Endothelial cell of umbilical vein (primary cell): Measurements from ENCODE around the gene RPGR. TPM values are rescaled to one million over a fixed set of nuclear protein-coding genes. Genes with fewer than 3 reads are reported as not detected.

Experiments used
- BruUV-seq: library from RNA; stranded (reverse); fragments of 400-500 nt; replicated peaks from 2 replicates; lab custom pipeline; 2021; lab: Mats Ljungman, UMichigan
- CTCF ChIA-PET: fragments of 300-600, 350-600 bp; sonication (Branson Sonifier 250); formaldehyde crosslinking; loops from one replicate; lab custom pipeline; 2021; ENCODE audit warnings: antibody characterized with exemption, inconsistent platforms; lab: Charles Lee
- POLR2A ChIA-PET: fragments of 300-600, 350-600 bp; sonication (Branson Sonifier 250); formaldehyde crosslinking; loops from one replicate; lab custom pipeline; 2021; ENCODE audit warnings: antibody characterized with exemption, inconsistent platforms; lab: Charles Lee
- DNase-seq: peaks from one replicate; pipeline ENCODE4 v3.0.0-alpha.2; 2011; ENCODE audit warnings: low read depth, low spot score
- FAIRE-seq: peaks from 2 replicates; lab custom pipeline; 2011; peaks lifted over from hg19 to GRCh38; lab: Jason Lieb, UNC
- H2AFZ ChIP-seq: 2 replicates; pipeline ENCODE4 v1.6.0; 2012; ENCODE audit warnings: low read depth, low read length, control low read depth, inconsistent platforms
- H3K27ac ChIP-seq: 2 replicates; pipeline ENCODE4 v1.5.1; 2011; ENCODE audit warnings: low read depth, mild to moderate bottlenecking, control low read depth, low read length, moderate library complexity; ENCODE audit not compliant: insufficient read depth
- H3K27me3 ChIP-seq, 2 experiments: 2 replicates each; pipeline versions ENCODE4 v1.6.0 to v1.6.1; 2011; ENCODE audit warnings: low read length in 2 of 2, mixed read lengths in 1 of 2; ENCODE audit not compliant: control insufficient read depth in 2 of 2, insufficient read depth in 2 of 2
- H3K36me3 ChIP-seq, 2 experiments: 2 replicates in 1 of 2; 3 replicates in 1 of 2; pipeline ENCODE4 v1.5.1; 2011; ENCODE audit warnings: low read length in 2 of 2, mild to moderate bottlenecking in 1 of 2, moderate library complexity in 1 of 2; ENCODE audit not compliant: control insufficient read depth in 2 of 2, insufficient read depth in 2 of 2; ENCODE audit errors: extremely low read depth in 1 of 2
- H3K4me1 ChIP-seq: 3 replicates; pipeline ENCODE4 v1.5.1; 2011; ENCODE audit warnings: mild to moderate bottlenecking, low read length; ENCODE audit not compliant: control insufficient read depth, insufficient read depth; ENCODE audit errors: extremely low read depth
- H3K4me2 ChIP-seq: 2 replicates; pipeline ENCODE4 v1.6.1; 2011; ENCODE audit warnings: low read length, control low read depth, mixed read lengths; ENCODE audit not compliant: insufficient read depth
- H3K4me3 ChIP-seq, 3 experiments: fragments of 200-600 bp in 1 of 3; sonication (generic), shearing (Covaris generic) in 1 of 3; replicated peaks in 1 of 3; 2 replicates each; pipeline ENCODE4 v1.5.1; 2011 to 2016; ENCODE audit warnings: control low read depth in 3 of 3, low read length in 3 of 3, mild to moderate bottlenecking in 2 of 3, inconsistent platforms in 1 of 3, low read depth in 1 of 3, moderate library complexity in 1 of 3; ENCODE audit not compliant: insufficient read depth in 1 of 3
- H3K79me2 ChIP-seq: 2 replicates; pipeline ENCODE4 v1.6.0; 2012; ENCODE audit warnings: low read length, inconsistent platforms; ENCODE audit not compliant: control insufficient read depth, insufficient read depth
- H3K9ac ChIP-seq: replicated peaks from 2 replicates; pipeline ENCODE3; 2011; ENCODE audit warnings: low read length, control low read depth; ENCODE audit not compliant: insufficient read depth; ENCODE audit errors: extremely low read depth
- H3K9me1 ChIP-seq: replicated peaks from 3 replicates; pipeline ENCODE4 v1.6.0; 2011; ENCODE audit warnings: mild to moderate bottlenecking, low read length; ENCODE audit not compliant: control insufficient read depth, insufficient read depth; ENCODE audit errors: extremely low read depth
- H3K9me3 ChIP-seq: replicated peaks from 2 replicates; pipeline ENCODE4 v1.5.1; 2012; ENCODE audit warnings: low read length, inconsistent platforms; ENCODE audit not compliant: control insufficient read depth, insufficient read depth
- H4K20me1 ChIP-seq: replicated peaks from 2 replicates; pipeline ENCODE3; 2011; ENCODE audit warnings: mild to moderate bottlenecking, low read length; ENCODE audit not compliant: control insufficient read depth, insufficient read depth; ENCODE audit errors: extremely low read depth
- CTCF ChIP-seq, 2 donors: IDR thresholded peaks; 1 replicate in 1 of 2; 2 replicates in 1 of 2; pipeline ENCODE4 v1.5.1; 2011; ENCODE audit warnings: low read length in 2 of 2, mild to moderate bottlenecking in 2 of 2, moderate library complexity in 2 of 2, control low read depth in 1 of 2, inconsistent platforms in 1 of 2, low read depth in 1 of 2; ENCODE audit not compliant: insufficient read depth in 1 of 2; ENCODE audit errors: extremely low read depth in 1 of 2
- EZH2 ChIP-seq: IDR thresholded peaks from 2 replicates; pipeline ENCODE4 v1.6.1; 2012; ENCODE audit warnings: borderline replicate concordance, low read depth, mild to moderate bottlenecking, moderate library complexity, low read length, inconsistent platforms; ENCODE audit not compliant: severe bottlenecking
- FOS ChIP-seq: IDR thresholded peaks from 2 replicates; pipeline ENCODE4 v1.6.1; 2011; ENCODE audit warnings: mild to moderate bottlenecking, low read length, moderate library complexity, borderline replicate concordance; ENCODE audit not compliant: insufficient read depth
- GATA2 ChIP-seq: IDR thresholded peaks from 2 replicates; pipeline ENCODE4 v1.7.0; 2011; ENCODE audit warnings: low read depth, mild to moderate bottlenecking, moderate library complexity, mixed read lengths, low read length; ENCODE audit not compliant: insufficient read length, insufficient read depth
- JUN ChIP-seq: IDR thresholded peaks from 2 replicates; pipeline ENCODE4 v1.6.1; 2011; ENCODE audit warnings: borderline replicate concordance, low read depth; ENCODE audit not compliant: insufficient read length, insufficient read depth
- MAX ChIP-seq: IDR thresholded peaks from 2 replicates; pipeline ENCODE4 v1.6.1; 2011; ENCODE audit not compliant: insufficient read depth, insufficient read length
- MYC ChIP-seq: IDR thresholded peaks from one replicate; pipeline ENCODE4 v1.6.1; 2011; ENCODE audit warnings: mild to moderate bottlenecking, low read depth, low read length
- POLR2A ChIP-seq: IDR thresholded peaks from 2 replicates; pipeline ENCODE4 v1.6.1; 2012; ENCODE audit warnings: low read depth, mild to moderate bottlenecking, control low read depth, low read length
- POLR2AphosphoS5 ChIP-seq: IDR thresholded peaks from 2 replicates; pipeline ENCODE4 v1.6.1; 2012; ENCODE audit warnings: low read depth, mild to moderate bottlenecking, control low read depth, low read length, moderate library complexity; ENCODE audit not compliant: insufficient read depth
- dilution Hi-C: fragments of 300-500 bp; cut with MboI; formaldehyde crosslinking; loops from one replicate; pipeline ENCODE4 v1.15.0; 2019; ENCODE audit warnings: low sequenced_read_pairs; ENCODE audit not compliant: extremely low pct_ligation_motif_present
- intact Hi-C: fragments of 100-400 bp; cut with micrococcal nuclease; formaldehyde crosslinking; loops from one replicate; pipeline ENCODE4 v1.10.0; 2022
- polyA plus RNA-seq, 4 experiments: library from polyadenylated mRNA; depleted of rRNA in 3 of 4; stranded (reverse) in 3 of 4; unstranded in 1 of 4; fragments of >200 nt; gene quantifications; 2 replicates each; pipeline versions ENCODE4 v1.2.1 to v1.2.3, GENCODE V29; 2011 to 2012; ENCODE audit warnings: missing spikeins in 1 of 4
- total RNA-seq: library from RNA; stranded (reverse); gene quantifications from 2 replicates; pipeline ENCODE4 v1.2.3, GENCODE V29; 2021

RPGR gene
- total and polyA plus RNA-seq, 2 donors (not counting 3 experiments of a cell fraction or from before 2014, with no cell fraction given): 2.7 to 24.0 TPM

GRCh38 chrX:38318196-38318595 lies 9.1 kb downstream of the RPGR start:
- Histone ChIP-seq H2AFZ (no peak overlapping the region), H3K9me3 (no peaks in the 10 kb centered on the region), H3K27me3 (no peaks in the 10 kb centered on the region), H3K4me2 (no peak overlapping the region), H3K9me1 (no peaks in the 10 kb centered on the region), H3K4me3 (no peak overlapping the region), H4K20me1 (no peaks in the 10 kb centered on the region), H3K27ac (no peak overlapping the region), H3K79me2 (peaks cover 16% of the 10 kb centered on the region), H3K9ac (no peak overlapping the region), H3K4me1 (peaks cover 5% of the 10 kb centered on the region), H3K36me3 (peaks cover 0 to 2% of the 10 kb centered on the region in 2 experiments)
- BruUV-seq: no TSS peak
- POLR2A ChIA-PET: no interaction called here
- intact Hi-C loops: no loop called here
- no peak for DNase-seq
- TF ChIP-seq POLR2A: no peak
- CTCF ChIA-PET: interaction anchor here (1.0 kb wide), 1 partner anchor 14 kb away, joined by 3 read pairs; no protein-coding TSS in a partner anchor
- dilution Hi-C loops: no loop called here
- no peak for FAIRE-seq

- BruUV-seq: no TSS peak
Observed at GRCh38 chrX:38315186-38315585, 12.1 kb downstream of the RPGR start.

More at GRCh38 chrX:38315186-38315585, 12.1 kb downstream of the RPGR start:
- TF ChIP-seq GATA2: no peak
- TF ChIP-seq MAX: no peak
- TF ChIP-seq JUN: no peak
- TF ChIP-seq FOS: no peak
- TF ChIP-seq EZH2: no peak
- no peak for TF ChIP-seq POLR2A
- no peak for TF ChIP-seq POLR2AphosphoS5
- TF ChIP-seq CTCF (IDR thresholded peaks at IDR 0.05; ENCODE audit: extremely low read depth in 1 of 2, insufficient read depth in 1 of 2, low read depth in 1 of 2, low read length in 2 of 2): no peak
- no peak for TF ChIP-seq MYC
- FAIRE-seq: no peak
- POLR2A ChIA-PET: no interaction called here
- dilution Hi-C loops: no loop called here
- no peak overlapping the region for H3K4me2 ChIP-seq
- no peaks in the 10 kb centered on the region for H3K27me3 ChIP-seq
- CTCF ChIA-PET: no interaction called here
- H2AFZ ChIP-seq: no peak overlapping the region
- H3K4me3 ChIP-seq: no peak overlapping the region
- no peak overlapping the region for H3K9ac ChIP-seq
- H3K9me3 ChIP-seq: no peaks in the 10 kb centered on the region
- no peak overlapping the region for H3K27ac ChIP-seq
- H3K79me2 ChIP-seq: peaks cover under 1% of the 10 kb centered on the region
- no peaks in the 10 kb centered on the region for H4K20me1 ChIP-seq
- H3K9me1 ChIP-seq: no peaks in the 10 kb centered on the region
- intact Hi-C loops: no loop called here
- H3K36me3 ChIP-seq: no peaks in the 10 kb centered on the region
- peaks cover 20% of the 10 kb centered on the region for H3K4me1 ChIP-seq
- DNase-seq: no peak
